GM13976 (cell line): ENCODE measurements around the gene SPATA25.

Source experiments
- DNase-seq: peaks from one replicate; pipeline ENCODE4 v3.0.0; 2012; ENCODE audit warnings: low spot score
- CTCF ChIP-seq: IDR thresholded peaks from 2 replicates; pipeline ENCODE4 v1.5.1; 2012; ENCODE audit warnings: borderline replicate concordance, mild to moderate bottlenecking; ENCODE audit not compliant: insufficient read depth; ENCODE audit errors: extremely low read depth, missing control alignments, control extremely low read depth
- in situ Hi-C: fragments of 300-500 bp; cut with MboI; formaldehyde crosslinking; loops from one replicate; pipeline ENCODE4 v1.12.0; 2022; ENCODE audit warnings: low sequenced_read_pairs, mixed read lengths, inconsistent platforms; ENCODE audit not compliant: unreplicated experiment

SPATA25 gene

GRCh38 chr20:45898285-45898684 lies 10.9 kb upstream of the SPATA25 start:
- no peak for DNase-seq
- no peak for TF ChIP-seq CTCF
- in situ Hi-C loops = no loop called here

- TF ChIP-seq CTCF = no peak
- in situ Hi-C loops = no loop called here
- no peak for DNase-seq
Measured at GRCh38 chr20:45897692-45898091, 10.3 kb upstream of the SPATA25 start.

- no peak for DNase-seq
Measured at GRCh38 chr20:45897289-45897688, 9.9 kb upstream of the SPATA25 start.

GRCh38 chr20:45896641-45897161 lies 9.3 kb upstream of the SPATA25 start:
- no peak for TF ChIP-seq CTCF
- DNase-seq = no peak
- in situ Hi-C loops = no loop called here

More at GRCh38 chr20:45897289-45897688, 9.9 kb upstream of the SPATA25 start:
- TF ChIP-seq CTCF = no peak
- in situ Hi-C loops = no loop called here

GRCh38 chr20:45894797-45895196 lies 7.4 kb upstream of the SPATA25 start:
- no peak for TF ChIP-seq CTCF
- in situ Hi-C loops = no loop called here
- DNase-seq = no peak

- no peak for DNase-seq
- no peak for TF ChIP-seq CTCF
- in situ Hi-C loops = no loop called here
Measured at GRCh38 chr20:45893831-45894230, 6.4 kb upstream of the SPATA25 start.
